K562 (cell line): ENCODE data around the gene NME9. TPM values are rescaled to one million over a fixed set of nuclear protein-coding genes. Genes with fewer than 3 reads are reported as not detected.
A peak's percentile ranks its signal among the peaks of the same experiment; 100 is the strongest.

Experiments used
- ARID1B ChIP-seq: fragments of 450-650 bp; IDR thresholded peaks from 2 replicates; pipeline ENCODE4 v1.6.1; 2016; ENCODE audit warnings: antibody characterized with exemption, mild to moderate bottlenecking, inconsistent platforms
- ARID2 ChIP-seq: fragments of 450-650 bp; IDR thresholded peaks from 2 replicates; pipeline ENCODE4 v1.6.1; 2017; ENCODE audit warnings: antibody characterized with exemption, mild to moderate bottlenecking
- ATF6 ChIP-seq: sonication (generic); formaldehyde crosslinking; IDR thresholded peaks from 2 replicates; pipeline ENCODE4 v1.4.0; 2020; ENCODE audit warnings: mild to moderate bottlenecking, missing genetic modification reagents
- CAMTA2 ChIP-seq: fragments of 250-450 bp; sonication (Bioruptor Pico); conservative IDR thresholded peaks from 2 replicates; pipeline ENCODE4 v1.5.1; 2022
- CCNT2 ChIP-seq: IDR thresholded peaks from 2 replicates; pipeline ENCODE4 v1.6.1; 2011; ENCODE audit warnings: borderline replicate concordance, low read depth, mild to moderate bottlenecking, moderate library complexity, mixed read lengths, low read length; ENCODE audit not compliant: insufficient read length; ENCODE audit errors: extremely low read depth
- CTBP1 ChIP-seq: fragments of 450-650 bp; IDR thresholded peaks from 2 replicates; pipeline ENCODE4 v1.6.1; 2016; ENCODE audit warnings: borderline replicate concordance
- ETS1 ChIP-seq: conservative IDR thresholded peaks from 2 replicates; pipeline ENCODE4 v1.6.1; 2011; ENCODE audit warnings: low read depth, mild to moderate bottlenecking, low read length; ENCODE audit not compliant: control insufficient read depth
- FOXA3 ChIP-seq, 2 experiments: fragments of 450-650 bp in 1 of 2; sonication (generic) in 1 of 2; formaldehyde crosslinking; IDR thresholded peaks in 1 of 2; conservative IDR thresholded peaks in 1 of 2; 2 replicates each; pipeline versions ENCODE4 v1.4.0 to v1.8.0; 2020 to 2022; ENCODE audit warnings: mild to moderate bottlenecking in 2 of 2, missing genetic modification reagents in 1 of 2
- MCM2 ChIP-seq: fragments of 450-650 bp; IDR thresholded peaks from 2 replicates; pipeline ENCODE4 v1.6.1; 2017; ENCODE audit warnings: low read depth, mild to moderate bottlenecking
- MTA1 ChIP-seq: fragments of 450-650 bp; IDR thresholded peaks from 2 replicates; pipeline ENCODE4 v1.6.1; 2017; ENCODE audit warnings: borderline replicate concordance
- NFYB ChIP-seq: IDR thresholded peaks from 2 replicates; pipeline ENCODE4 v1.6.1; 2011; ENCODE audit warnings: mild to moderate bottlenecking, moderate library complexity; ENCODE audit not compliant: insufficient read length; ENCODE audit errors: extremely low read depth
- PHF20 ChIP-seq: fragments of 450-650 bp; IDR thresholded peaks from 2 replicates; pipeline ENCODE4 v1.6.1; 2018; ENCODE audit not compliant: partially characterized antibody
- PHF21A ChIP-seq: fragments of 450-650 bp; IDR thresholded peaks from 2 replicates; pipeline ENCODE4 v1.6.1; 2017; ENCODE audit warnings: low read depth, borderline replicate concordance
- SMARCE1 ChIP-seq: fragments of 450-650 bp; IDR thresholded peaks from 2 replicates; pipeline ENCODE4 v1.7.1; 2016; ENCODE audit warnings: mild to moderate bottlenecking
- TCF3 ChIP-seq: sonication (generic); formaldehyde crosslinking; IDR thresholded peaks from 2 replicates; pipeline ENCODE4 v1.4.0; 2020; ENCODE audit warnings: mild to moderate bottlenecking, missing genetic modification reagents
- TSHZ1 ChIP-seq: fragments of 250-450 bp; sonication (Bioruptor Pico); IDR thresholded peaks from 2 replicates; pipeline ENCODE4 v1.4.0; 2020; ENCODE audit warnings: mild to moderate bottlenecking, moderate library complexity
- ZBTB11 ChIP-seq, 3 experiments: fragments of 200-800 bp in 1 of 3; fragments of 250-450 bp in 1 of 3; fragments of 450-650 bp in 1 of 3; sonication (Bioruptor Pico) in 1 of 3; sonication (Bioruptor generic) in 1 of 3; formaldehyde crosslinking in 1 of 3; IDR thresholded peaks; 2 replicates each; pipeline versions ENCODE4 v1.6.1 to v1.8.0; 2016 to 2022; ENCODE audit warnings: mild to moderate bottlenecking in 2 of 3, missing genetic modification characterization in 2 of 3, missing compliant biosample characterization in 1 of 3, moderate library complexity in 1 of 3
- ZNF140 ChIP-seq: fragments of 250-450 bp; sonication (Bioruptor Pico); IDR thresholded peaks from 2 replicates; pipeline ENCODE4 v1.8.0; 2021; ENCODE audit warnings: moderate library complexity, mild to moderate bottlenecking, inconsistent platforms
- polyA plus RNA-seq, 8 experiments: library from polyadenylated mRNA; depleted of rRNA in 4 of 8; stranded (reverse) in 5 of 8; unstranded in 3 of 8; fragments of >200 nt; fragmentation: Nextera tagmentation in 2 of 8; fragmentation: Illumina TruSeq in 1 of 8; extraction: Ambion mirVana in 2 of 8; extraction: Trizol in 1 of 8; gene quantifications; 2 replicates each; pipeline versions ENCODE4 v1.2.1 to v1.2.3, GENCODE V29; 2011 to 2014; ENCODE audit warnings: inconsistent platforms in 1 of 8, missing spikeins in 1 of 8
- total RNA-seq, 7 experiments: library from RNA; depleted of rRNA in 6 of 7; stranded (reverse); fragments of >200 nt in 6 of 7; fragmentation: Illumina TruSeq in 2 of 7; extraction: Trizol in 2 of 7; gene quantifications; 2 replicates each; pipeline versions ENCODE4 v1.2.1 to v1.2.3, GENCODE V29; 2011 to 2021; ENCODE audit warnings: low replicate concordance in 1 of 7

NME9 gene
- total and polyA plus RNA-seq, 9 of the 15 experiments (the other 6 are each of a cell fraction or from before 2014, with no cell fraction given) = 0.05 to 0.15 (median 0.13) TPM; not detected in 6

GRCh38 chr3:138374573-138375134, 45.0 kb upstream of the NME9 start (continued):
- TF ChIP-seq FOXA3 (CRISPR knock-in tag; conservative IDR thresholded peaks at IDR 0.05 in 1 of 2, IDR thresholded peaks at IDR 0.05 in 1 of 2) = peak in 1 of 2 experiments; percentile 50; a peak in 2 of 4 replicates
- TF ChIP-seq CAMTA2 = no peak
- no peak for TF ChIP-seq ZNF140
- peak; percentile 16; the same call in 1 of the 2 replicates for TF ChIP-seq CTBP1
- TF ChIP-seq MCM2 = no peak
- TF ChIP-seq ETS1 = no peak
- no peak for TF ChIP-seq NFYB
- TF ChIP-seq ZBTB11 (CRISPR knock-in tag; IDR thresholded peaks at IDR 0.05) = peak in 1 of 3 experiments; percentile 24; a peak in 1 of 6 replicates
- TF ChIP-seq ARID2 = no peak
- peak; percentile 56 for TF ChIP-seq ARID1B
- peak; percentile 15; the same call in 1 of the 2 replicates for TF ChIP-seq MTA1
- no peak for TF ChIP-seq TSHZ1 (CRISPR knock-in tag)
- TF ChIP-seq ATF6 (CRISPR knock-in tag) = no peak
- TF ChIP-seq PHF20 = no peak
- peak; percentile 47 for TF ChIP-seq TCF3 (CRISPR knock-in tag)
- TF ChIP-seq PHF21A = no peak
- TF ChIP-seq SMARCE1 = peak; percentile 44; the same call in 1 of the 2 replicates
- TF ChIP-seq CCNT2 = no peak
